Tibial nerve (tissue), 4 donors: ENCODE data around the gene HOXA9. TPM values are rescaled to one million over a fixed set of nuclear protein-coding genes. Genes with fewer than 3 reads are reported as not detected.

Experiments used
- DNase-seq, 2 donors: peaks; one replicate each; pipeline ENCODE4 v3.0.0-alpha.2; 2019; ENCODE audit warnings: low spot score in 2 of 2
- H3K27ac ChIP-seq, 4 donors: fragments of 200-600 bp; sonication (generic) in 3 of 4; one replicate each; pipeline ENCODE4 v1.5.1; 2017 to 2019; ENCODE audit warnings: mild to moderate bottlenecking in 1 of 4
- H3K27me3 ChIP-seq, 2 donors: fragments of 200-600 bp; sonication (generic) in 1 of 2; one replicate each; pipeline versions ENCODE4 v1.5.1 to v1.6.0; 2017 to 2019
- H3K36me3 ChIP-seq, 3 donors: fragments of 200-600 bp; sonication (generic); one replicate each; pipeline ENCODE4 v1.5.1; 2018 to 2019
- H3K4me1 ChIP-seq, 4 donors: fragments of 200-600 bp; sonication (generic) in 3 of 4; one replicate each; pipeline ENCODE4 v1.5.1; 2017 to 2019
- H3K4me3 ChIP-seq, 4 donors: fragments of 200-600 bp; sonication (generic) in 3 of 4; one replicate each; pipeline ENCODE4 v1.5.1; 2017 to 2019; ENCODE audit warnings: mild to moderate bottlenecking in 1 of 4, moderate library complexity in 1 of 4
- H3K9me3 ChIP-seq, 4 donors: fragments of 200-600 bp; sonication (generic) in 3 of 4; one replicate each; pipeline ENCODE4 v1.5.1; 2017 to 2019
- EP300 ChIP-seq, 2 donors: sonication (generic); formaldehyde crosslinking; IDR thresholded peaks; one replicate each; pipeline ENCODE4 v1.6.1; 2017; ENCODE audit warnings: antibody characterized with exemption in 2 of 2, mild to moderate bottlenecking in 1 of 2
- POLR2A ChIP-seq, 2 donors: fragments of 450-650 bp; IDR thresholded peaks; one replicate each; pipeline ENCODE4 v1.6.1; 2017; ENCODE audit warnings: antibody characterized with exemption in 2 of 2, mild to moderate bottlenecking in 2 of 2, moderate library complexity in 2 of 2
- WGBS, 2 donors: methylation state at CpG; one replicate each; pipeline ENCODE4 v1.1.5; 2018; 5-methylcytosine and 5-hydroxymethylcytosine counted together
- total RNA-seq, 4 donors: library from RNA; depleted of rRNA; stranded (reverse); fragments of >200 nt; gene quantifications; one replicate each; pipeline ENCODE4 v1.1.0, GENCODE V29; 2016
- TF ChIP-seq, protein P1 (sequence below), 5 experiments: fragments of 200-600 bp in 3 of 5; fragments of 450-650 bp in 2 of 5; sonication (generic) in 3 of 5; IDR thresholded peaks; one replicate each; pipeline ENCODE4 v1.5.1; 2016 to 2019; ENCODE audit warnings: antibody characterized with exemption in 5 of 5, mild to moderate bottlenecking in 3 of 5, moderate library complexity in 2 of 5

HOXA9 gene
- total RNA-seq, 4 donors from 2014 or later: 10.5 to 13.8 (median 12.7) TPM

DNA sequence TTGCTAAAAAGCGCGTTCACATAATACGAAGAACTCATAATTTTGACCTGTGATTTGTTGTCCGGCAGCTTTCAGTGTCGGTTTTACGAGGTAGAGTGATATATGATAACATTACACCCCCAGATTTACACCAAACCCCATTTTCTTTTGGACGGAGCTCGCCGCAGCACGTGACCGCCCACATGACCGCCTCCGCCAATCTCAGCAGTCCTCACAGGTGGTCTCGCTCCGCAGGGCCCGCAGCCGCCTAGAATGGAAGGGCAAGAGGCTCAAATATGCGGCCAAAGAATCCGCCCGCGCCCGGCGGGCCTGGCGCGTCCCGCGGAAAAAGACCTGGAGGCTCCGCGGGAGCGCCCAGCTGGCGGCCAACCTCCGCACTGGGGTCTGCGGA, 8.8 kb downstream of the HOXA9 start, which contains the start of gene HOXA7:
Gene HOXA7, minus strand, starts transcription at position 168 of the 391 bp plus-strand sequence. Its CDS starts 130 bp downstream, at position 38.
- Histone ChIP-seq H3K27me3 (peaks cover 0 to 96% of the 10 kb centered on the region in 2 donors), H3K4me1 (peaks cover 0 to 66% (median 23%) of the 10 kb centered on the region in 4 donors)
- 2% methylated on average over 15 to 33 of the region's 33 CpGs for WGBS, 2 donors

DNA sequence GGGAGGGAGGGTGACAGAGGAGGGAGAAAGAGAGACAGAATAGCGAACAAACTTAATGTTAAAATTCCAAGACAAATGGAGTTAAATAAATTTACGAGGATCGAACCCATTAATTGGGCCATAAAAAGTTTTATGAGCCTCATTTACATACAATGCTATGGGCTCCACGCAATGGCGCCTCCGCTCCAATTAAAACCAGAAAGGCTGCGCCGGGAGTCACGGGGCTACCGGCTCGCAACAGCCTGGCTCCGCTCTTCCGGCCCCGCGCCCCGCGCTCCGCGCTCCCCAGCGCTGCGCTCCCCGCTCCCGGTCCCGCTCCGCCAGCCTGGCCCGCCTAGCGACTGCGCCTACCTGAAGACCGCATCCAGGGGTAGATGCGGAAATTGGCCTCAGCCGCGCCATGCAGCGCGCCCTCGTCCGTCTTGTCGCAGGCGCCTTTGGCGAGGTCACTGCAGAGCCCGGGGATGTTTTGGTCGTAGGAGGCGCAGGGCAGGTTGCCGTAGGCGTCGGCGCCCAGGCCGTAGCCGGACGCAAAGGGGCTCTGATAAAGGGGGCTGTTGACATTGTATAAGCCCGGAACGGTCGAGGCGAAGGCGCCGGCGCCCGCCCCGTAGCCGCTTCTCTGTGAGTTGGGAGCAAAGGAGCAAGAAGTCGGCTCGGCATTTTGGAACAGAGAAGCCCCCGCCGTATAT, 9.4 kb downstream of the HOXA9 start:
- WGBS, 2 donors: 1 to 5% methylated on average over 6 to 52 of the region's 63 CpGs
- Histone ChIP-seq H3K9me3 (no peaks in the 10 kb centered on the region), H3K27ac (peak overlapping the region; percentile 54 to 88 (median 82)), H3K36me3 (no peaks in the 10 kb centered on the region), H3K4me3 (peak overlapping the region; percentile 52 to 71 (median 60)), H3K4me1 (peaks cover 0 to 66% (median 21%) of the 10 kb centered on the region in 4 donors), H3K27me3 (peaks cover 0 to 97% of the 10 kb centered on the region in 2 donors)
- TF ChIP-seq POLR2A (IDR thresholded peaks at IDR 0.05) (no peak), EP300 (IDR thresholded peaks at IDR 0.05) (no peak)
- TF ChIP-seq, protein P1, sequence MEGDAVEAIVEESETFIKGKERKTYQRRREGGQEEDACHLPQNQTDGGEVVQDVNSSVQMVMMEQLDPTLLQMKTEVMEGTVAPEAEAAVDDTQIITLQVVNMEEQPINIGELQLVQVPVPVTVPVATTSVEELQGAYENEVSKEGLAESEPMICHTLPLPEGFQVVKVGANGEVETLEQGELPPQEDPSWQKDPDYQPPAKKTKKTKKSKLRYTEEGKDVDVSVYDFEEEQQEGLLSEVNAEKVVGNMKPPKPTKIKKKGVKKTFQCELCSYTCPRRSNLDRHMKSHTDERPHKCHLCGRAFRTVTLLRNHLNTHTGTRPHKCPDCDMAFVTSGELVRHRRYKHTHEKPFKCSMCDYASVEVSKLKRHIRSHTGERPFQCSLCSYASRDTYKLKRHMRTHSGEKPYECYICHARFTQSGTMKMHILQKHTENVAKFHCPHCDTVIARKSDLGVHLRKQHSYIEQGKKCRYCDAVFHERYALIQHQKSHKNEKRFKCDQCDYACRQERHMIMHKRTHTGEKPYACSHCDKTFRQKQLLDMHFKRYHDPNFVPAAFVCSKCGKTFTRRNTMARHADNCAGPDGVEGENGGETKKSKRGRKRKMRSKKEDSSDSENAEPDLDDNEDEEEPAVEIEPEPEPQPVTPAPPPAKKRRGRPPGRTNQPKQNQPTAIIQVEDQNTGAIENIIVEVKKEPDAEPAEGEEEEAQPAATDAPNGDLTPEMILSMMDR (IDR thresholded peaks at IDR 0.05): no peak
- DNase-seq: no peak

More for the DNA sequence above, 8.8 kb downstream of the HOXA9 start, which contains the start of gene HOXA7:
- peak within 1 kb of the TSS; percentile 52 to 71 (median 60) for H3K4me3 ChIP-seq
- TF ChIP-seq EP300 (IDR thresholded peaks at IDR 0.05): peak in 1 of 2 donors; percentile 40
- TF ChIP-seq, protein P1 (IDR thresholded peaks at IDR 0.05): peak in 1 of 5 experiments; percentile 12
- TF ChIP-seq POLR2A (IDR thresholded peaks at IDR 0.05): peak in 1 of 2 donors; percentile 25
- peak; percentile 79 to 80 for DNase-seq
- H3K9me3 ChIP-seq: no peaks in the 10 kb centered on the region
- H3K36me3 ChIP-seq: no peaks in the 10 kb centered on the region
- peak within 1 kb of the TSS; percentile 54 to 88 (median 82) for H3K27ac ChIP-seq

DNA sequence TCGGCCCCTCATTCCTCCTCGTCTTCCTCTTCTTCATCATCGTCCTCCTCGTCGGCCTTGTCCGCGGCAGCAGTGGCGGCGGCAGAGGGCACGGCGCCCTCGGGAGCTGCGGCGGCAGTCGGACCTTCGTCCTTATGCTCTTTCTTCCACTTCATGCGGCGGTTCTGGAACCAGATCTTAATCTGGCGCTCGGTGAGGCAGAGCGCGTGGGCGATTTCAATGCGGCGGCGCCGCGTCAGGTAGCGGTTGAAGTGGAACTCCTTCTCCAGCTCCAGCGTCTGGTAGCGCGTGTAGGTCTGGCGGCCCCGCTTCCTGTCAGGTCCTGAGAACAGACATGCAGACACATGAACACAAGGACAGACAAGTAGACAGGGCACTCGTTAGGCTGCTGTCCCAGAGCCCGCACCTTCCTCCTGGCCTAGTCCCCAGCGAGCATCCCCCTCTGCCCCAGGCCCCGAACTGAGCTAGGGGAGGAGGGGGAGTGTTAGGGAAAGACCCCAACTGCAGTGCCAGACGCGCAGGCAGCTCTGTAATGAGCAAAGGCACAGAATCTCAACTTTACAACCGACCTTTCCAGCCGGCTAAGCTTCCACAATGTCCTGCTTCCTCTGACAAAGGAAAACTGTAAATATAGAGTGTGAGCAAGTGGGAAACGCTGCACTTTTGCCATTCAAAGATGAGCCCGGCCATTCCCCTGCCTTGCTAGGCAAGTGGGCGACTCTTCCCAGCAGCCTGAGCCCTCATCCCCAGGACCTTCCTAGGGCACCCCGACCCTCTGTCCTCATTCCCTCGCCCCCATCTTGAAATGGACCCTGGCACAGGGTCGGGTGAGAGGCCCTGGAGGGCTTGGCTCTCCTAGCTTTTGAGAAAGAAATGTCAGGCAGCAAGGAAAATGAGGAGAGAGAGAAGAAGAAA, 10.2 kb downstream of the HOXA9 start:
- H3K4me3 ChIP-seq: peak overlapping the region; percentile 52 to 71 (median 60)
- TF ChIP-seq EP300 (IDR thresholded peaks at IDR 0.05): no peak
- TF ChIP-seq, protein P1 (IDR thresholded peaks at IDR 0.05): no peak
- TF ChIP-seq POLR2A (IDR thresholded peaks at IDR 0.05): no peak

DNA sequence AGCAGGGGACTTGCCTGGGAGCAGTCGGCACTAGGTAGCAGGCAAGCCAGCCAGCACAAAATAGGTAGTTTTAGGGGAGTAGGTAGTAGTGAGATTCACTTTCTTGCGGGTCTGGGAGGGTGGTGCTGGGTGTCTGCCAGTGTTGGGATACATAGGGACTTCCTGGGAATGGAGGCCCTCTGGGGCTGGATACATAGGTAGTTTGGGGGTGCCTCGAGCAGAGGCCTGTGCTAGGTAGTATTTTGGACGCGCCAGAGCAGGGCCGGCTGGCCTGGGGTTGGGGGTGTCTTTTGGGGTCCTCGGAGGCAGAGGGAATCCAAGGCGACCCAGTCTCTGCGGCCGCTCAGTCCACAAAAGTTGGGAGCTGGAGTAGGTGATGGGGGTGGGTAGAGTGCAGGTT, 11.0 kb downstream of the HOXA9 start:
- H3K4me1 ChIP-seq: peaks cover 0 to 70% (median 18%) of the 10 kb centered on the region in 4 donors
- DNase-seq: no peak
- H3K4me3 ChIP-seq: no peak overlapping the region
- peaks cover 0 to 97% of the 10 kb centered on the region in 2 donors for H3K27me3 ChIP-seq
- no peaks in the 10 kb centered on the region for H3K9me3 ChIP-seq
- 81 to 91% methylated on average over 10 of the region's 10 CpGs for WGBS, 2 donors
- TF ChIP-seq, protein P1 (IDR thresholded peaks at IDR 0.05): no peak
- TF ChIP-seq POLR2A (IDR thresholded peaks at IDR 0.05): no peak
- TF ChIP-seq EP300 (IDR thresholded peaks at IDR 0.05): no peak
- H3K36me3 ChIP-seq: no peaks in the 10 kb centered on the region
- peak overlapping the region in 2 of 4 donors; percentile 19 to 88 for H3K27ac ChIP-seq

More for the DNA sequence above, 10.2 kb downstream of the HOXA9 start:
- Histone ChIP-seq H3K36me3 (no peaks in the 10 kb centered on the region), H3K4me1 (peaks cover 0 to 65% (median 19%) of the 10 kb centered on the region in 4 donors), H3K27ac (peak overlapping the region in 3 of 4 donors; percentile 81 to 88 (median 82)), H3K9me3 (no peaks in the 10 kb centered on the region), H3K27me3 (peaks cover 0 to 97% of the 10 kb centered on the region in 2 donors)
- DNase-seq: no peak
- 29 to 57% methylated on average over 47 to 48 of the region's 48 CpGs for WGBS, 2 donors
